Lung (tissue), 12 donors: ENCODE results near the gene CNST. TPM values are rescaled to one million over a fixed set of nuclear protein-coding genes. Genes with fewer than 3 reads are reported as not detected.

ENCODE experiments used
- ATAC-seq: fragments of 200-7000 bp; cut with Tn5 transposase; one replicate; pipeline ENCODE4 v1.9.1; 2020; ENCODE audit warnings: moderate number of reproducible peaks; ENCODE audit not compliant: insufficient read depth, low FRiP score
- DNase-seq, 3 donors: peaks; one replicate each; pipeline ENCODE4 v3.0.0-alpha.2; 2013 to 2017
- H3K27ac ChIP-seq, 2 donors: one replicate each; pipeline ENCODE4 v1.5.1; 2013; ENCODE audit warnings: mild to moderate bottlenecking in 2 of 2, moderate library complexity in 2 of 2, control low read depth in 1 of 2, inconsistent platforms in 1 of 2, low read depth in 1 of 2, low read length in 1 of 2
- H3K27me3 ChIP-seq, 3 donors: one replicate each; pipeline ENCODE4 v1.5.1; 2013; ENCODE audit warnings: low read length in 2 of 3; ENCODE audit not compliant: control insufficient read depth in 3 of 3, insufficient read depth in 3 of 3
- H3K36me3 ChIP-seq, 4 donors: one replicate each; pipeline ENCODE4 v1.5.1; 2013; ENCODE audit warnings: low read length in 4 of 4, mild to moderate bottlenecking in 1 of 4, moderate library complexity in 1 of 4; ENCODE audit not compliant: control insufficient read depth in 4 of 4, insufficient read depth in 4 of 4
- H3K4me1 ChIP-seq, 5 donors: one replicate each; pipeline ENCODE4 v1.5.1; 2013; ENCODE audit warnings: low read length in 5 of 5, mild to moderate bottlenecking in 2 of 5, moderate library complexity in 1 of 5; ENCODE audit not compliant: control insufficient read depth in 5 of 5, insufficient read depth in 5 of 5
- H3K4me3 ChIP-seq: one replicate; pipeline ENCODE4 v1.5.1; 2013; ENCODE audit warnings: mild to moderate bottlenecking, control low read depth, moderate library complexity
- H3K9ac ChIP-seq, 2 donors: one replicate each; pipeline ENCODE4 v1.5.1; 2013; ENCODE audit warnings: low read length in 2 of 2, control low read depth in 1 of 2; ENCODE audit not compliant: insufficient read depth in 1 of 2
- H3K9me3 ChIP-seq, 4 donors: one replicate each; pipeline ENCODE4 v1.5.1; 2013; ENCODE audit warnings: low read length in 3 of 4, mild to moderate bottlenecking in 1 of 4, moderate library complexity in 1 of 4; ENCODE audit not compliant: control insufficient read depth in 4 of 4, insufficient read depth in 3 of 4
- CTCF ChIP-seq: IDR thresholded peaks from 2 replicates; pipeline ENCODE4 v1.5.1; 2012; ENCODE audit warnings: mild to moderate bottlenecking; ENCODE audit errors: control extremely low read depth, extremely low read depth
- WGBS, 2 donors: extraction: QIAGEN DNeasy Blood & Tissue Kit; methylation state at CpG; one replicate each; pipeline ENCODE4 v1.1.7; 2013; 5-methylcytosine and 5-hydroxymethylcytosine counted together
- polyA plus RNA-seq, 2 donors: library from polyadenylated mRNA; stranded (reverse); fragments of 200-250 nt; gene quantifications; one replicate each; pipeline ENCODE4 v1.2.1, GENCODE V29; 2013
- total RNA-seq, 2 donors: library from RNA; depleted of rRNA in 1 of 2; stranded (reverse); fragments of >200 nt in 1 of 2; gene quantifications; one replicate each; pipeline ENCODE4 v1.2.1, GENCODE V29; 2014 to 2021
- donor health status: control.
- donor health status: control.
- donor health status: Bipolar disorder and iron deficiency.
- donor health status: healthy.
- donor health status: DM: yes; HTN: yes; CAD: no.

Gene CNST
- total and polyA plus RNA-seq, 4 donors, result 6.1 to 37.3 (median 17.2) TPM

GRCh38 chr1:246674049-246674448 is 107.8 kb downstream of the CNST start:
- Histone ChIP-seq H3K9me3 (no peaks in the 10 kb centered on the region), H3K4me1 (no peaks in the 10 kb centered on the region), H3K27me3 (no peaks in the 10 kb centered on the region), H3K9ac (no peak overlapping the region), H3K27ac (no peak overlapping the region), H3K4me3 (no peak overlapping the region), H3K36me3 (peaks cover 0 to 4% (median 3%) of the 10 kb centered on the region in 4 donors)
- ATAC-seq, result no peak
- no peak for DNase-seq
- no peak for TF ChIP-seq CTCF
- WGBS, 2 donors, result 91 to 94% methylated on average over 8 of the region's 8 CpGs

GRCh38 chr1:246677842-246678241 is 111.6 kb downstream of the CNST start:
- peaks cover 0 to 2% (median 0%) of the 10 kb centered on the region in 4 donors for H3K36me3 ChIP-seq
- no peak for TF ChIP-seq CTCF
- H3K9me3 ChIP-seq, result no peaks in the 10 kb centered on the region
- H3K27me3 ChIP-seq, result no peaks in the 10 kb centered on the region
- no peak overlapping the region for H3K9ac ChIP-seq
- H3K4me1 ChIP-seq, result peaks cover 0 to 4% (median 0%) of the 10 kb centered on the region in 5 donors
- H3K4me3 ChIP-seq, result no peak overlapping the region
- DNase-seq (no peak), ATAC-seq (no peak)
- 88 to 93% methylated on average over 2 of the region's 2 CpGs for WGBS, 2 donors
- no peak overlapping the region for H3K27ac ChIP-seq

- no peaks in the 10 kb centered on the region for H3K9me3 ChIP-seq
- H3K27me3 ChIP-seq, result no peaks in the 10 kb centered on the region
- peaks cover 0 to 4% (median 0%) of the 10 kb centered on the region in 5 donors for H3K4me1 ChIP-seq
- H3K36me3 ChIP-seq, result no peaks in the 10 kb centered on the region
- no peak overlapping the region for H3K9ac ChIP-seq
- WGBS, 2 donors, result 76 to 87% methylated on average over 18 of the region's 18 CpGs
- no peak for DNase-seq
- H3K27ac ChIP-seq, result no peak overlapping the region
- TF ChIP-seq CTCF, result no peak
- no peak overlapping the region for H3K4me3 ChIP-seq
- no peak for ATAC-seq
Observed at GRCh38 chr1:246678816-246679793, 112.8 kb downstream of the CNST start.
